AG04449 (cell line): ENCODE results near the gene RBL1.
"Not testable (repeated sequence)": the region's sequence is repeated elsewhere in the genome, so short reads cannot be mapped to it uniquely, and the experiment has no call there.

ENCODE experiments used
- CTCF ChIA-PET: fragments of 350-600 bp; formaldehyde crosslinking; extraction: SDS; loops from one replicate; lab custom pipeline; 2021; ENCODE audit warnings: antibody characterized with exemption; lab: Yijun Ruan, JAX
- POLR2A ChIA-PET: fragments of 400-600, 350-600 bp; formaldehyde crosslinking; extraction: SDS; loops from one replicate; lab custom pipeline; 2020; ENCODE audit warnings: antibody characterized with exemption, inconsistent platforms; lab: Yijun Ruan, JAX
- DNase-seq: peaks from one replicate; pipeline ENCODE4 v3.0.0-alpha.2; 2010; ENCODE audit warnings: low read depth, low spot score
- H3K4me3 ChIP-seq: 2 replicates; pipeline ENCODE4 v1.5.1; 2011; ENCODE audit warnings: low read depth, mild to moderate bottlenecking, control low read depth, low read length
- TF ChIP-seq, protein P1 (sequence below): IDR thresholded peaks from one replicate; pipeline ENCODE4 v1.5.1; 2011; ENCODE audit warnings: mild to moderate bottlenecking, moderate library complexity, low read length, control low read depth, inconsistent platforms; ENCODE audit not compliant: insufficient read depth; ENCODE audit errors: missing control alignments

Gene RBL1

DNA sequence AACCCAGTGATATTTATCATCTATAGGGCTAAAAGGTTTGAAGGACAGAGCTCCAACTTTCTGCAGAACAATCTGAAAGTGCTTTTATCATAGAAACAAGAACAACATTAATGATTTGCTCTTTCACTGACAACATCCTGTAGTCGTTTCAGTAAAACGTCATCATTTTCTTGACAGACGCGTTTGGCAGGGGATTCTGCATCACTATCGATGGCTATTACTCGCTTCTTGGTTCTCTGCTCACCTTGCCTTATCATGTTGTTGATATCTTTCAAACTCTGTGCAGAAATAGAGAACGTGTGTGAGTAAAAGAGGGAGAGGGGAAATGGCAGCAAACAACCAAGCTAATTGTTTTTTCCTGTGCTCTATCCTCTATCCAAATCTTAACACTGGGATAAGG is 97.1 kb downstream of the RBL1 start:
- H3K4me3 ChIP-seq = no peak overlapping the region
- TF ChIP-seq, protein P1, sequence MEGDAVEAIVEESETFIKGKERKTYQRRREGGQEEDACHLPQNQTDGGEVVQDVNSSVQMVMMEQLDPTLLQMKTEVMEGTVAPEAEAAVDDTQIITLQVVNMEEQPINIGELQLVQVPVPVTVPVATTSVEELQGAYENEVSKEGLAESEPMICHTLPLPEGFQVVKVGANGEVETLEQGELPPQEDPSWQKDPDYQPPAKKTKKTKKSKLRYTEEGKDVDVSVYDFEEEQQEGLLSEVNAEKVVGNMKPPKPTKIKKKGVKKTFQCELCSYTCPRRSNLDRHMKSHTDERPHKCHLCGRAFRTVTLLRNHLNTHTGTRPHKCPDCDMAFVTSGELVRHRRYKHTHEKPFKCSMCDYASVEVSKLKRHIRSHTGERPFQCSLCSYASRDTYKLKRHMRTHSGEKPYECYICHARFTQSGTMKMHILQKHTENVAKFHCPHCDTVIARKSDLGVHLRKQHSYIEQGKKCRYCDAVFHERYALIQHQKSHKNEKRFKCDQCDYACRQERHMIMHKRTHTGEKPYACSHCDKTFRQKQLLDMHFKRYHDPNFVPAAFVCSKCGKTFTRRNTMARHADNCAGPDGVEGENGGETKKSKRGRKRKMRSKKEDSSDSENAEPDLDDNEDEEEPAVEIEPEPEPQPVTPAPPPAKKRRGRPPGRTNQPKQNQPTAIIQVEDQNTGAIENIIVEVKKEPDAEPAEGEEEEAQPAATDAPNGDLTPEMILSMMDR = no peak
- ChIA-PET CTCF (interaction anchor here (1.8 kb wide), 1 partner anchor 10 kb away, joined by 8 read pairs; no protein-coding TSS in a partner anchor), POLR2A (no interaction called here)
- DNase-seq = no peak

DNA sequence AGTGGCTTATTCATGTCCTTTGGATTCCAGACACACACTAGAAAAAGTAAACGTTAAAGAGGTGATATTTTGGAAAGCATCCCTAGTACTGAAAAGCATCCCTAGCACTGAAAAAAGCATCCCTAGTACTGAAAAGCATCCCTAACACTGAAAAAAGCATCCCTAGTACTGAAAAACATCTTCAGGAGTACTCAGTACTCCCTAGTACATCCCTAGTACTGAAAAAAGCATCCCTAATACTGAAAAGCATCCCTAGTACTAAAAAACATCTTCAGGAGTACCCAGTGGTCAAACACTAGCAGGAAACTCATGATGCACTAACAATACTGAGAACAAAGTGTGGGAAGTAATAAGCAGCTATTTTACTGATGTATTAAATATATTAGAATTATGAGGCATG is 98.7 kb downstream of the RBL1 start:
- ChIA-PET CTCF (no interaction called here), POLR2A (no interaction called here)
- TF ChIP-seq, protein P1 = no peak
- no peak overlapping the region for H3K4me3 ChIP-seq
- no peak for DNase-seq

DNA sequence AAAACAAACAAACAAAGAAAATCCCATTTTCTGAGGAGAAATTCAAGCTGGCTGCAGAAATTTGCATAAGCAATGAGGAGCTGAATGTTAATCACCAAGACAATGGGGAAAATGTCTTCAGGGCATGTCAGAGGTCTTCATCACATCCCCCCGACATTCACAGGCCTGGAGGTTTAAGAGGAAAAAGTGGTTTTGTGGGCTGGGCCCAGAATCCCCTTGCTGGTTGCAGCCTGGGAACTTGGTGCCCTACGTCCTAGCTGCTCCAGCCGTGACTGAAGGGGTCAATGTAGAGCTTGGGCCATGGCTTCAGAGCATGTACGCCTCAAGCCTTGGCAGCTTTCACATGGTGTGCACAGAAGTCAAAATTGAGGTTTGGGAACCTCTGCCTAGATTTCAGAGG is 101.6 kb downstream of the RBL1 start:
- DNase-seq, POLR2A ChIA-PET, H3K4me3 ChIP-seq, CTCF ChIA-PET: not testable (repeated sequence)

DNA sequence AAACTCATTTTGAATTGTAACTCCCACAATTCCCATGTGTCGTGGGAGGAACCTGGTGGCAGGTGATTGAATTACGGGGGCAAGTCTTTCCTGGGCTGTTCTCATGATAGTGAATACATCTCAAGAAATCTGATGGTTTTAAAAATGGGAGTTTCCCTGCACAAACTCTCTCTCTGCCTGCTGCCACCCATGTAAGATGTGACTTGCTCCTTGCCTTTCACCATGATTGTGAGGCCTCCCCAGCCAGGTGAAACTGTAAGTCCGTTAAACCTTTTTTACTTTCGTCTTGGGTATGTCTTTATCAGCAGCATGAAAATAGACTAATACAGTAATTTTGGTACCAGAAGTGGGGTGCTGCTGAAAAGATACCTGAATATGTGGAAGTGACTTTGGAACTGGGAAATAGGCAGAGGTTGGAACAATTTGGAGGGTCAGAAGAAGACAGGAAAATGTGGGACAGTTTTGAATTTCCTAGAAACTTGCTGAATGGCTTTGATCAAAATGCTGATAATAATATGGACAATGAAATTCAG is 102.9 kb downstream of the RBL1 start:
- CTCF ChIA-PET = no interaction called here
- no peak for DNase-seq
- TF ChIP-seq, protein P1 = no peak
- no peak overlapping the region for H3K4me3 ChIP-seq
- POLR2A ChIA-PET = no interaction called here

DNA sequence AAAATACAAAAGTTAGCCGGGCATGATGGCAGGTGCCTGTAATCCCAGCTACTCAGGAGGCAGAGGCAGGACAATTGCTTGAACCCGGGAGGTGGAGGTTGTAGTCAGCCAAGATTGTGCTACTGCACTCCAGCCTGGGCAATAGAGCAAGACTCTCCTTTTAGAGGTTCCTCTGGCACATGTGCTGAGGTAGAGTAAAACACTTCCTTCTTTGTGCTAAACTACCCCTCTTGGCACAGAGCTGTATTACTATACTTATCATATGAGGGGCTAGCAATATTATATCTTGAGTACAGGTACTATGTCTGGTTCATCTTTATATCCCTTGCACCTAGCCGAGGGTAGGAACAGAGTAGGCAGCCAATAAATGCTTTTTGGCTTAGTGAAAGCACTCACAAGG is 104.1 kb downstream of the RBL1 start:
- no peak overlapping the region for H3K4me3 ChIP-seq
- DNase-seq = no peak
- POLR2A ChIA-PET = no interaction called here
- TF ChIP-seq, protein P1 = no peak
- CTCF ChIA-PET = no interaction called here

DNA sequence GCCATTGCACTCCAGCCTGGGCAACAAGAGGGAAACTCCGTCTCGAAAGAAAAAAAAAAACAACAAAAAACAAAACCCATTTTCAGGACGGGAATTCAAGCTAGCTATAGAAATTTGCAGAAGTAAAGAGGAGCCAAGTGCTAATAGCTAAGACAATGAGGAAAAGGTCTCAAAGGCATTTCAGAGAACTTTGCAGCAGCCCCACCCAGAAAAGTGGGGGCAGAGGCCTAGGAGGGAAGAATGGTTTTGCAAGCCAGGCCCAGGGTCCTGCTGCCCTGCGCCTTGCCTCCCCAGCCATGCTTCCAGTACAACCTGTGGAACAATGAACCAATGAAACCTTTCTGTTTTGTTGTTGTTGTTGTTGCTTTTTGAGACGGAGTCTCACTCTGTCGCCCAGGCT is 106.0 kb downstream of the RBL1 start:
- CTCF ChIA-PET = no interaction called here
- H3K4me3 ChIP-seq = no peak overlapping the region
- TF ChIP-seq, protein P1 = no peak
- POLR2A ChIA-PET = no interaction called here
- no peak for DNase-seq

DNA sequence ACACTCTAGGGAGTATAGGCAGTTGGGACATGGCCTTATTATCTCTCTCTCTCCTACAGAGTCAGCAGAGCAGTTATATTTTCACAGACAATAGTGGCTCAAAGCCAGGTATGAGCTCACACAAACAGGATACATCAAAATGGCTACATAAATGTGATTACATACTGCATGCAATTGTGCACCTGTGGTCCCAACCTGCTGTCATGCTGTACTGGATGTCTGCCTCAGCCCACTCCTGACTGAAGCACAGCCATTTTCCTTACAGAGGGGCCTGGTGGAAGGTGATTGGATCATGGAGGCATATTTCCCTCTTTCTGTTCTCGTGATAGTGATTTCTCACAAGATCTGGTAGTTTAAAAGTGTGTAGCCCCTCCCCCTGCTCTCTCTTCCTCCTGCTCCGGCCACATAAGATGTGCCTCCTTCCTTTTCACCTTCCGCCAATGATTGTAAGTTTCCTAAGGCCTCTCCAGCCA is 107.3 kb downstream of the RBL1 start:
- CTCF ChIA-PET = interaction anchor here (1.3 kb wide), 1 partner anchor 9 kb away, joined by 3 read pairs; no protein-coding TSS in a partner anchor
- H3K4me3 ChIP-seq = no peak overlapping the region
- POLR2A ChIA-PET = no interaction called here
- TF ChIP-seq, protein P1 = no peak
- DNase-seq = no peak
